ENCODE measurements around the gene MVD. TPM values are rescaled to one million over a fixed set of nuclear protein-coding genes. Genes with fewer than 3 reads are reported as not detected.

MVD gene
- total and polyA plus RNA-seq, 10 of the 15 experiments (the other 5 are each of a cell fraction or from before 2014, with no cell fraction given) = 5.0 to 147 (median 65.0) TPM

DNA sequence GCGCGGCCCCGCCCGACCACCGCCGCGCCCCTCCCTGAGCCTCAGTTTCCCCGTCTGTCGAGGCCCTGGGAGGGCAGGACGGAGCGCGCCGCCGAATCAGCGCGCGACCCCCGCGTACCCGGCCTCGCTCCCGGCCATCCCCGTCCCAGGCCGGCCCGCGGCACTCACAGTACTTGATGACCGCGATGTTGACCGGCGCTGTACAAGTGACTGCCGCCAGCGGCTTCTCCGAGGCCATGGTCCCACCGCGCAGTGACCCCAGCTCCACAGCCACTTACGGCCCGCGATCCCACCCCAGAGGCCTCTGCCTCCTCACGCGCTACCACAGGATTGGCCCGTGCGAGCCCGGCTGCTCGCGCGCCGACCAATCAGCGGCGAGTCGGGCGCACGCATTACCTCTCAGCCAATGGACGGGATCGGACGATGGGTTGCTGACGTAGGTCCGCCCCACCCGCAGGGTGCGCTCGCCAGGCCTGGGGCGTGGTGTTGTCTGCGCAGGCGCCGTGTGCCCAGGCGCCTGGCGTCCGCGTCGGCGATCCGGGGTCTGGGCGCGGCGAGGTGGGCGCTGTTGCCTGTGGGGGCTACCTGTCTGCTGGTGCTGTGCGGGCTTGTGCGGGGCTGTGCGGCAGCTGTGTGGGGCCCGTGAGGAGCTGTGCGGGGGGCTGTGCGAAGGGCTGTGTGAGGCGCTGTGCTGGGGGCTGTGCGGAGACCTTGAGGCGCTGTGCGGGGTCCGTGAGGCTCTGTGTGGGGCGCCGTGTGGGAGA is at the start of gene MVD (continued):
- TF ChIP-seq RBBP5 (conservative IDR thresholded peaks at IDR 0.05) (no peak), WRNIP1 (IDR thresholded peaks at IDR 0.05; ENCODE audit: borderline replicate concordance, low read depth, low read length) (no peak), TCF3 (IDR thresholded peaks at IDR 0.05; ENCODE audit: borderline replicate concordance, insufficient read depth, low read depth, low read length) (peak; percentile 37; the same call in 1 of the 2 replicates), BMI1 (IDR thresholded peaks at IDR 0.05; ENCODE audit: borderline replicate concordance) (no peak), KAT2A (conservative IDR thresholded peaks at IDR 0.05; ENCODE audit: control insufficient read depth, low read depth, low read length) (no peak), ZZZ3 (IDR thresholded peaks at IDR 0.05; ENCODE audit: control insufficient read depth, insufficient read length, low read depth) (no peak), SUPT20H (IDR thresholded peaks at IDR 0.05; ENCODE audit: borderline replicate concordance, control insufficient read depth, low read depth, low read length) (no peak), NFYA (IDR thresholded peaks at IDR 0.05; ENCODE audit: borderline replicate concordance, low read depth, low read length) (peak; percentile 17; the same call in 1 of the 2 replicates), USF2 (IDR thresholded peaks at IDR 0.05; ENCODE audit: borderline replicate concordance, low read depth, low read length) (no peak; the same call in 1 of the 2 replicates), ZBED1 (IDR thresholded peaks at IDR 0.05; ENCODE audit: borderline replicate concordance) (no peak), HDGF (IDR thresholded peaks at IDR 0.05) (peak; percentile 90), ZSCAN29 (IDR thresholded peaks at IDR 0.05) (no peak), FOXK2 (IDR thresholded peaks at IDR 0.05) (no peak), GABPA (IDR thresholded peaks at IDR 0.05; ENCODE audit: low read depth) (no peak), SP1 (IDR thresholded peaks at IDR 0.05; ENCODE audit: low read depth, low read length) (peak; percentile 95), ZBTB11 (CRISPR knock-in tag; IDR thresholded peaks at IDR 0.05) (no peak), NR2C1 (IDR thresholded peaks at IDR 0.05) (peak; percentile 93)
- TF ChIP-seq, protein P1, sequence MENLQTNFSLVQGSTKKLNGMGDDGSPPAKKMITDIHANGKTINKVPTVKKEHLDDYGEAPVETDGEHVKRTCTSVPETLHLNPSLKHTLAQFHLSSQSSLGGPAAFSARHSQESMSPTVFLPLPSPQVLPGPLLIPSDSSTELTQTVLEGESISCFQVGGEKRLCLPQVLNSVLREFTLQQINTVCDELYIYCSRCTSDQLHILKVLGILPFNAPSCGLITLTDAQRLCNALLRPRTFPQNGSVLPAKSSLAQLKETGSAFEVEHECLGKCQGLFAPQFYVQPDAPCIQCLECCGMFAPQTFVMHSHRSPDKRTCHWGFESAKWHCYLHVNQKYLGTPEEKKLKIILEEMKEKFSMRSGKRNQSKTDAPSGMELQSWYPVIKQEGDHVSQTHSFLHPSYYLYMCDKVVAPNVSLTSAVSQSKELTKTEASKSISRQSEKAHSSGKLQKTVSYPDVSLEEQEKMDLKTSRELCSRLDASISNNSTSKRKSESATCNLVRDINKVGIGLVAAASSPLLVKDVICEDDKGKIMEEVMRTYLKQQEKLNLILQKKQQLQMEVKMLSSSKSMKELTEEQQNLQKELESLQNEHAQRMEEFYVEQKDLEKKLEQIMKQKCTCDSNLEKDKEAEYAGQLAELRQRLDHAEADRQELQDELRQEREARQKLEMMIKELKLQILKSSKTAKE (IDR thresholded peaks at IDR 0.05; ENCODE audit: low read depth, poor library complexity, severe bottlenecking) = no peak
- TF ChIP-seq, protein P2, sequence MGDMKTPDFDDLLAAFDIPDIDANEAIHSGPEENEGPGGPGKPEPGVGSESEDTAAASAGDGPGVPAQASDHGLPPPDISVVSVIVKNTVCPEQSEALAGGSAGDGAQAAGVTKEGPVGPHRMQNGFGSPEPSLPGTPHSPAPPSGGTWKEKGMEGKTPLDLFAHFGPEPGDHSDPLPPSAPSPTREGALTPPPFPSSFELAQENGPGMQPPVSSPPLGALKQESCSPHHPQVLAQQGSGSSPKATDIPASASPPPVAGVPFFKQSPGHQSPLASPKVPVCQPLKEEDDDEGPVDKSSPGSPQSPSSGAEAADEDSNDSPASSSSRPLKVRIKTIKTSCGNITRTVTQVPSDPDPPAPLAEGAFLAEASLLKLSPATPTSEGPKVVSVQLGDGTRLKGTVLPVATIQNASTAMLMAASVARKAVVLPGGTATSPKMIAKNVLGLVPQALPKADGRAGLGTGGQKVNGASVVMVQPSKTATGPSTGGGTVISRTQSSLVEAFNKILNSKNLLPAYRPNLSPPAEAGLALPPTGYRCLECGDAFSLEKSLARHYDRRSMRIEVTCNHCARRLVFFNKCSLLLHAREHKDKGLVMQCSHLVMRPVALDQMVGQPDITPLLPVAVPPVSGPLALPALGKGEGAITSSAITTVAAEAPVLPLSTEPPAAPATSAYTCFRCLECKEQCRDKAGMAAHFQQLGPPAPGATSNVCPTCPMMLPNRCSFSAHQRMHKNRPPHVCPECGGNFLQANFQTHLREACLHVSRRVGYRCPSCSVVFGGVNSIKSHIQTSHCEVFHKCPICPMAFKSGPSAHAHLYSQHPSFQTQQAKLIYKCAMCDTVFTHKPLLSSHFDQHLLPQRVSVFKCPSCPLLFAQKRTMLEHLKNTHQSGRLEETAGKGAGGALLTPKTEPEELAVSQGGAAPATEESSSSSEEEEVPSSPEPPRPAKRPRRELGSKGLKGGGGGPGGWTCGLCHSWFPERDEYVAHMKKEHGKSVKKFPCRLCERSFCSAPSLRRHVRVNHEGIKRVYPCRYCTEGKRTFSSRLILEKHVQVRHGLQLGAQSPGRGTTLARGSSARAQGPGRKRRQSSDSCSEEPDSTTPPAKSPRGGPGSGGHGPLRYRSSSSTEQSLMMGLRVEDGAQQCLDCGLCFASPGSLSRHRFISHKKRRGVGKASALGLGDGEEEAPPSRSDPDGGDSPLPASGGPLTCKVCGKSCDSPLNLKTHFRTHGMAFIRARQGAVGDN (IDR thresholded peaks at IDR 0.05) = peak; percentile 33; the same call in 1 of the 2 replicates

All from GM12878 (cell line).